ENCODE measurements around the gene MINK1.
"Not testable (repeated sequence)": the region's sequence is repeated elsewhere in the genome, so short reads cannot be mapped to it uniquely, and the experiment has no call there.

The MINK1 gene

GRCh38 chr17:4850246-4850645, 17.1 kb downstream of the MINK1 start:
- no peak for DNase-seq

- no peak for DNase-seq
These were observed 17.9 kb downstream of the MINK1 start for GRCh38 chr17:4851084-4851483.

GRCh38 chr17:4852567-4853207, 19.5 kb downstream of the MINK1 start:
- no peak for DNase-seq

- no peak for DNase-seq
These were observed 20.1 kb downstream of the MINK1 start for GRCh38 chr17:4853208-4853671.

- no peak for DNase-seq
These were observed 21.1 kb downstream of the MINK1 start for GRCh38 chr17:4854111-4854681.

GRCh38 chr17:4856271-4856936, 23.3 kb downstream of the MINK1 start:
- DNase-seq: no peak

- DNase-seq: no peak
These were observed 23.8 kb downstream of the MINK1 start for GRCh38 chr17:4856937-4857314.

- DNase-seq: not testable (repeated sequence)
These were observed 24.2 kb downstream of the MINK1 start for GRCh38 chr17:4857347-4857746.

- DNase-seq: no peak
These were observed 25.1 kb downstream of the MINK1 start for GRCh38 chr17:4858068-4858881.

- no peak for DNase-seq
These were observed 25.7 kb downstream of the MINK1 start for GRCh38 chr17:4858882-4859260.

- DNase-seq: no peak
These were observed 26.9 kb downstream of the MINK1 start for GRCh38 chr17:4859816-4860625.

GRCh38 chr17:4860651-4861050, 27.5 kb downstream of the MINK1 start:
- no peak for DNase-seq

- DNase-seq: no peak
These were observed 27.9 kb downstream of the MINK1 start for GRCh38 chr17:4861052-4861451.

GRCh38 chr17:4862720-4863119, 29.6 kb downstream of the MINK1 start:
- no peak for DNase-seq

GRCh38 chr17:4863321-4863720, 30.2 kb downstream of the MINK1 start:
- no peak for DNase-seq

GRCh38 chr17:4867535-4867934, 34.4 kb downstream of the MINK1 start:
- not testable (repeated sequence) for DNase-seq

GRCh38 chr17:4869058-4869998, 36.2 kb downstream of the MINK1 start:
- DNase-seq: not testable (repeated sequence)

GRCh38 chr17:4870855-4871254, 37.7 kb downstream of the MINK1 start:
- no peak for DNase-seq

- DNase-seq: no peak
These were observed 39.6 kb downstream of the MINK1 start for GRCh38 chr17:4872786-4873185.

GRCh38 chr17:4877089-4877488, 43.9 kb downstream of the MINK1 start:
- no peak for DNase-seq

- DNase-seq: no peak
These were observed 46.5 kb downstream of the MINK1 start for GRCh38 chr17:4879601-4880000.
